Neural cell (in vitro differentiated cells): ENCODE data around the gene C18orf54.

ENCODE experiments used
- EP300 ChIP-seq: fragments of 450-650 bp; conservative IDR thresholded peaks from 2 replicates; pipeline ENCODE4 v1.6.1; 2014; ENCODE audit warnings: antibody characterized with exemption, mild to moderate bottlenecking, moderate library complexity; ENCODE audit not compliant: poor library complexity, severe bottlenecking
- RAD21 ChIP-seq: fragments of 450-650 bp; conservative IDR thresholded peaks from 2 replicates; pipeline ENCODE4 v1.6.1; 2014; ENCODE audit warnings: antibody characterized with exemption, mild to moderate bottlenecking, moderate library complexity
- REST ChIP-seq: IDR thresholded peaks from 2 replicates; pipeline ENCODE4 v1.6.1; 2012; ENCODE audit warnings: borderline replicate concordance

DNA sequence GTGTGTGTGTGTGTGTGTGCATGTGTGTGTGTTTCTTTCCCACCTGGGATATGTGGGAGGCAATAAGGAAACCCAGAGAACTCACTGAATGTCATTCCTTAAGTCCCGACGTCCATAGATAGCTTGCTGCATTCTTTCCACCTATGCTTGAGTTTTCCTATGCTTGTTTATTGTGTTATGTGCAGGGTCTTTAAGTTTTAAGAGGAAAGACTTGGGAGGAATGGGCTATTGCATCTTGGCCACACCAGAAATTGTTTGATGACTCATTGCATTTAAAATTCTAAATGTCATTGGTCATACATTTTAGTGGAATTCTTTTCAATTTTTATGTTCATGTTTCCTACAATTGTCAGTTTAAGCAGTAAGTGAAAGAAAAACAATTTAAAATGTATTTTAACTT is 33.7 kb upstream of the C18orf54 start:
- TF ChIP-seq RAD21, result no peak
- TF ChIP-seq REST, result no peak
- TF ChIP-seq EP300, result no peak
